Neural cell (in vitro differentiated cells): ENCODE data around the gene MAGEA4. TPM values are rescaled to one million over a fixed set of nuclear protein-coding genes. Genes with fewer than 3 reads are reported as not detected.

Experiments used
- H2AFZ ChIP-seq: fragments of 200-600, 300-800 bp; sonication (generic), shearing (Covaris generic); 2 replicates; pipeline ENCODE4 v1.6.0; 2014; ENCODE audit warnings: low read depth, mild to moderate bottlenecking, antibody characterized with exemption, low read length, moderate library complexity
- H3F3A ChIP-seq: fragments of 200-600 bp; shearing (Covaris generic); 2 replicates; pipeline ENCODE4 v1.6.1; 2016; ENCODE audit warnings: mild to moderate bottlenecking, moderate library complexity, mixed read lengths, antibody characterized with exemption, low read length; ENCODE audit not compliant: insufficient read depth, poor library complexity, severe bottlenecking
- H3K27ac ChIP-seq: fragments of 200-600, 300-800 bp; sonication (generic), shearing (Covaris generic); 2 replicates; pipeline ENCODE4 v1.5.1; 2014; ENCODE audit warnings: mild to moderate bottlenecking, low read length, moderate library complexity
- H3K27me3 ChIP-seq: fragments of 300-800, 200-600 bp; sonication (generic), shearing (Covaris generic); 2 replicates; pipeline ENCODE4 v1.6.0; 2014; ENCODE audit warnings: mild to moderate bottlenecking, low read depth, low read length, moderate library complexity; ENCODE audit not compliant: insufficient read depth
- H3K36me3 ChIP-seq: fragments of 300-800, 200-600 bp; sonication (generic), shearing (Covaris generic); 2 replicates; pipeline ENCODE4 v1.5.1; 2014; ENCODE audit warnings: mild to moderate bottlenecking, antibody characterized with exemption, low read length, moderate library complexity; ENCODE audit not compliant: insufficient read depth
- H3K4me2 ChIP-seq: fragments of 300-800, 200-600 bp; sonication (generic), shearing (Covaris generic); 2 replicates; pipeline ENCODE4 v1.6.0; 2014; ENCODE audit warnings: mild to moderate bottlenecking, low read length
- H3K4me3 ChIP-seq: fragments of 300-800, 200-600 bp; sonication (generic), shearing (Covaris generic); 2 replicates; pipeline ENCODE4 v1.5.1; 2014; ENCODE audit warnings: mild to moderate bottlenecking, low read length, moderate library complexity
- H3K79me2 ChIP-seq: fragments of 200-600 bp; shearing (Covaris generic); replicated peaks from 2 replicates; pipeline ENCODE4 v1.6.0; 2014; ENCODE audit warnings: mild to moderate bottlenecking, low read length, moderate library complexity; ENCODE audit not compliant: insufficient read depth
- H3K9ac ChIP-seq: fragments of 300-800, 200-600 bp; sonication (generic), shearing (Covaris generic); 2 replicates; pipeline ENCODE4 v1.6.1; 2016; ENCODE audit warnings: mild to moderate bottlenecking, low read length, mixed read lengths
- H3K9me2 ChIP-seq: fragments of 200-600 bp; shearing (Covaris generic); 2 replicates; pipeline ENCODE4 v1.6.1; 2016; ENCODE audit warnings: mild to moderate bottlenecking, low read length, mixed read lengths; ENCODE audit not compliant: insufficient read depth
- H3K9me3 ChIP-seq: fragments of 200-600, 300-800 bp; sonication (generic), shearing (Covaris generic); 2 replicates; pipeline ENCODE4 v1.6.1; 2016; ENCODE audit warnings: mild to moderate bottlenecking, mixed run types, low read length, moderate library complexity, mixed read lengths
- H4K20me1 ChIP-seq: fragments of 200-600 bp; shearing (Covaris generic); 2 replicates; pipeline ENCODE4 v1.6.1; 2016; ENCODE audit warnings: mild to moderate bottlenecking, mixed run types; ENCODE audit not compliant: insufficient read depth
- CTCF ChIP-seq: fragments of 450-650 bp; IDR thresholded peaks from 2 replicates; pipeline ENCODE4 v1.5.1; 2014; ENCODE audit warnings: antibody characterized with exemption, mild to moderate bottlenecking, moderate library complexity; ENCODE audit not compliant: poor library complexity, severe bottlenecking
- EP300 ChIP-seq: fragments of 450-650 bp; conservative IDR thresholded peaks from 2 replicates; pipeline ENCODE4 v1.6.1; 2014; ENCODE audit warnings: antibody characterized with exemption, mild to moderate bottlenecking, moderate library complexity; ENCODE audit not compliant: poor library complexity, severe bottlenecking
- EZH2 ChIP-seq: fragments of 200-600, 300-800 bp; shearing (Covaris generic), sonication (generic); IDR thresholded peaks from 2 replicates; pipeline ENCODE4 v1.6.1; 2014; ENCODE audit warnings: antibody characterized with exemption, low read length, borderline replicate concordance, mild to moderate bottlenecking; ENCODE audit not compliant: insufficient read depth, poor library complexity, severe bottlenecking
- MXI1 ChIP-seq: fragments of 450-650 bp; conservative IDR thresholded peaks from 2 replicates; pipeline ENCODE4 v1.6.1; 2014; ENCODE audit warnings: antibody characterized with exemption, mild to moderate bottlenecking; ENCODE audit not compliant: poor library complexity, severe bottlenecking
- POLR2AphosphoS5 ChIP-seq: IDR thresholded peaks from 2 replicates; pipeline ENCODE4 v1.6.1; 2012
- RAD21 ChIP-seq: fragments of 450-650 bp; conservative IDR thresholded peaks from 2 replicates; pipeline ENCODE4 v1.6.1; 2014; ENCODE audit warnings: antibody characterized with exemption, mild to moderate bottlenecking, moderate library complexity
- REST ChIP-seq: IDR thresholded peaks from 2 replicates; pipeline ENCODE4 v1.6.1; 2012; ENCODE audit warnings: borderline replicate concordance
- SMC3 ChIP-seq: fragments of 450-650 bp; conservative IDR thresholded peaks from 2 replicates; pipeline ENCODE4 v1.6.1; 2014; ENCODE audit warnings: antibody characterized with exemption, mild to moderate bottlenecking, moderate library complexity; ENCODE audit not compliant: poor library complexity
- TAF1 ChIP-seq: IDR thresholded peaks from 2 replicates; pipeline ENCODE4 v1.6.1; 2012; ENCODE audit warnings: low read depth
- polyA plus RNA-seq: library from polyadenylated mRNA; depleted of rRNA; stranded (reverse); fragments of >200 nt; gene quantifications from 2 replicates; pipeline ENCODE4 v1.2.3, GENCODE V29; 2014

Gene MAGEA4
- polyA plus RNA-seq, 1 donor from 2014 or later, result not detected

- Histone ChIP-seq H3K9ac (no peak overlapping the region), H3K27ac (no peak overlapping the region), H3K4me2 (no peak overlapping the region), H3K4me3 (no peak overlapping the region), H3K9me3 (no peaks in the 10 kb centered on the region), H4K20me1 (no peaks in the 10 kb centered on the region), H3K27me3 (no peaks in the 10 kb centered on the region), H2AFZ (no peak overlapping the region), H3K9me2 (no peaks in the 10 kb centered on the region), H3K36me3 (no peaks in the 10 kb centered on the region), H3K79me2 (no peaks in the 10 kb centered on the region), H3F3A (no peaks in the 10 kb centered on the region)
- TF ChIP-seq RAD21 (no peak), CTCF (no peak), EP300 (no peak), POLR2AphosphoS5 (no peak), EZH2 (no peak), TAF1 (no peak), MXI1 (no peak), REST (no peak), SMC3 (no peak)
These were observed 15.8 kb upstream of the MAGEA4 start for GRCh38 chrX:151896734-151897474.

- no peaks in the 10 kb centered on the region for H3K27me3 ChIP-seq
- no peaks in the 10 kb centered on the region for H3K9me2 ChIP-seq
- no peaks in the 10 kb centered on the region for H3K36me3 ChIP-seq
These were observed 13.1 kb upstream of the MAGEA4 start for GRCh38 chrX:151899622-151900021.

More at GRCh38 chrX:151899622-151900021, 13.1 kb upstream of the MAGEA4 start:
- Histone ChIP-seq H3K27ac (no peak overlapping the region), H3K9me3 (no peaks in the 10 kb centered on the region), H4K20me1 (no peaks in the 10 kb centered on the region), H3K79me2 (no peaks in the 10 kb centered on the region), H3K9ac (no peak overlapping the region), H3F3A (no peaks in the 10 kb centered on the region), H3K4me3 (no peak overlapping the region), H2AFZ (no peak overlapping the region), H3K4me2 (no peak overlapping the region)
- TF ChIP-seq MXI1 (no peak), SMC3 (no peak), REST (no peak), CTCF (no peak)
